Right renal pelvis (tissue), 4 donors: ENCODE data around the gene OR1K1. TPM values are rescaled to one million over a fixed set of nuclear protein-coding genes. Genes with fewer than 3 reads are reported as not detected.
"Not testable (repeated sequence)": the region's sequence is repeated elsewhere in the genome, so short reads cannot be mapped to it uniquely, and the experiment has no call there.

Source experiments
- DNase-seq, 4 donors: peaks; one replicate each; pipeline ENCODE4 v3.0.0-alpha.2; 2013; ENCODE audit warnings: low read depth in 4 of 4, low spot score in 3 of 4, missing footprints in 1 of 4
- polyA plus RNA-seq, 4 donors: library from polyadenylated mRNA; unstranded; fragments of 120-200 nt; gene quantifications; one replicate each; pipeline ENCODE4 v1.2.1, GENCODE V29; 2013; ENCODE audit not compliant: insufficient read length in 4 of 4

The OR1K1 gene
- not detected for polyA plus RNA-seq

- DNase-seq, result no peak
Observed at GRCh38 chr9:122800066-122801060, at the start of gene OR1K1. Gene OR1K1, plus strand, starts transcription at chr9:122800123. Its CDS starts 0 bp downstream, at chr9:122800123.

- no peak for DNase-seq
Observed at GRCh38 chr9:122754825-122755224, 45.1 kb upstream of the OR1K1 start.

- DNase-seq, result no peak
Observed at GRCh38 chr9:122767817-122768216, 32.1 kb upstream of the OR1K1 start.

GRCh38 chr9:122777052-122777451 lies 22.9 kb upstream of the OR1K1 start:
- DNase-seq, result no peak

GRCh38 chr9:122777935-122778627 lies 21.8 kb upstream of the OR1K1 start:
- no peak for DNase-seq

- no peak for DNase-seq
Observed at GRCh38 chr9:122779181-122779580, 20.7 kb upstream of the OR1K1 start.

GRCh38 chr9:122780026-122780425 lies 19.9 kb upstream of the OR1K1 start:
- no peak for DNase-seq

- DNase-seq, result no peak
Observed at GRCh38 chr9:122781671-122782070, 18.3 kb upstream of the OR1K1 start.

GRCh38 chr9:122785269-122785668 lies 14.7 kb upstream of the OR1K1 start:
- DNase-seq, result no peak

GRCh38 chr9:122786338-122786737 lies 13.6 kb upstream of the OR1K1 start:
- no peak for DNase-seq

GRCh38 chr9:122788831-122789230 lies 11.1 kb upstream of the OR1K1 start, which contains the start of gene OR5C1:
Gene OR5C1, plus strand, starts transcription at chr9:122788933. Its CDS starts 0 bp downstream, at chr9:122788933.
- no peak for DNase-seq

GRCh38 chr9:122789256-122790046 lies 10.5 kb upstream of the OR1K1 start:
- DNase-seq, result no peak

- no peak for DNase-seq
Observed at GRCh38 chr9:122791872-122792669, 7.9 kb upstream of the OR1K1 start.

GRCh38 chr9:122797316-122798063 lies 2.4 kb upstream of the OR1K1 start:
- DNase-seq, result no peak

GRCh38 chr9:122806661-122807060 lies 6.7 kb downstream of the OR1K1 start:
- no peak for DNase-seq

- no peak for DNase-seq
Observed at GRCh38 chr9:122807271-122807900, 7.5 kb downstream of the OR1K1 start.

- DNase-seq, result no peak
Observed at GRCh38 chr9:122808141-122808540, 8.2 kb downstream of the OR1K1 start.

GRCh38 chr9:122809261-122809660 lies 9.3 kb downstream of the OR1K1 start:
- not testable (repeated sequence) for DNase-seq
